Hematopoietic multipotent progenitor cell treated with erythropoietin and hydrocortisone succinate and interleukin-3 and kit ligand, for 17 days (in vitro differentiated cells): ENCODE measurements around the gene STRAP.
"Not testable (repeated sequence)": the region's sequence is repeated elsewhere in the genome, so short reads cannot be mapped to it uniquely, and the experiment has no call there.

Source experiments
- DNase-seq: peaks from one replicate; pipeline ENCODE4 v3.0.0-alpha.2; 2015; ENCODE audit warnings: low spot score

Gene STRAP

DNA sequence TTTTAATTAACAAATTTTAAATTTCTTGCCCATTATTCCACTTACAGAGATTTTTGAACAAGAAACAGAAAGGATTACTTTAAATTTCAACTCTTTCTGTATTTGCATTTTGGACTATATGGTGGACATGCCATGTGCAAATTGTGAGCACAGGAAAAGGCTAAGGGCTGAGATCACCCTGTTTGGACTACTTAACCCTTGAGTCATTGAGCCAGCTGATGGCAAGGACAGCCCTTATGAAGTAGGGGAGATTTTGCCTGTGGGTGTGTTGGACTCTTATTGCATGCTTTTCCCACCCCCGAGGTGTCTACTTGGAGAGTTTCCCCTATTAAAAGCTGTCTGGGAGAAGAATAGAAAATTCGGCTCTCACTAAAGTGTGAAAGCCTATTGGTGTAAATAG, 46.2 kb downstream of the STRAP start:
- DNase-seq: no peak

DNA sequence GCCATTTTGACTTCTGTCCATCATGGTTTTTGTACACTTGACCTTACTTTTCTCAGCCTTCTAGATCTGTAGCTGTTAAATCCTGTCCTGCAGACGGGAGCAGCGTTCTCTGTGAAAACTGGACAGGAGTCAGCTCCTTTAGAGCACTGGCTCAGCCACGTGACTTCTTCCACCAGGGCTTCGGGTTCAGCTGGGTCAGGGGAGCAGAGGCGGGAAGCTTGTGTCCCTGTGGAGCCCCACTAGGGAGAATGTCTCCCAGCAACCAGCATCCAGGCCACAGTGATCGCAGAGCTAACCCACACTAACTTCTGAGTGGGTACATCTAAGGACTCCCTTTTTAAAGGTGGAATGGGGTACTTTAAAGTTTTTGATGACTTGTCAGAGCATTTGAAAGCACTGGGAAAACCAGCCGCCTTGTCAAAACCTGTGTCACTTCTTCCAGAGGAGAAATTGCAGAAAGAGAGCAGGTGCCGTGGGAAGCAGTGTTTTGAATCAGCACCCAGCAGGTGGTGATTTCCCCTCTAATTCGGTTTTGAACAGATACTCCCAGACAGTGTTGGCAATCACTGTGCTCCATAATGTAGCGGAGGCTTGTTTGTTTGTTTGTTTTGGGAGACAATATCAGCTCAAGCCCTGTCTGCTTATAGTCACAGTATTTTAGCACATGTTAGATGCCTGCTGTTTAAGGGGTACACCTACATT, 46.8 kb downstream of the STRAP start:
- DNase-seq: no peak

DNA sequence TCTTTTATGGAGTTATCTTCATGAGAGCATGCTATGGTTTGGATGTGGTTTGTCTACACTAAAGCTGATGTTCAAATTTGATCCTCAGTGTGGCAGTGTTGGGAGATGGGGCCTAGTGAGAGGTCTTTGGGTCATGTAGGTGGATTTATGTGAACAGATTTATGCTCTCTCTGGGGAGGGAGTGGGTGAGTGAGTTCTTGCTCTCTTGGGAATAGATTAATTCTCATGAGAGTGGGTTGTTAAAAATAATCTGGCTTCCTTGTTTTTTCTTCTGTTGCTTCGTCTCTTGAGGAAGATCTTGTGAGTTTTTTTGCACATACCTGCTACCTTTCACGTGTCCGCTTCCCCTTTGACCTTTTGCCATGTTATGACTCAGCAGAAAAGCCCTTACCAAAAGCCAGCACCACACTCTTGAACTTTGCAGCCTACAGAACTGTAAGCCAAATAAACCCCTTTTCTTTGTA, 49.4 kb downstream of the STRAP start:
- DNase-seq: no peak

DNA sequence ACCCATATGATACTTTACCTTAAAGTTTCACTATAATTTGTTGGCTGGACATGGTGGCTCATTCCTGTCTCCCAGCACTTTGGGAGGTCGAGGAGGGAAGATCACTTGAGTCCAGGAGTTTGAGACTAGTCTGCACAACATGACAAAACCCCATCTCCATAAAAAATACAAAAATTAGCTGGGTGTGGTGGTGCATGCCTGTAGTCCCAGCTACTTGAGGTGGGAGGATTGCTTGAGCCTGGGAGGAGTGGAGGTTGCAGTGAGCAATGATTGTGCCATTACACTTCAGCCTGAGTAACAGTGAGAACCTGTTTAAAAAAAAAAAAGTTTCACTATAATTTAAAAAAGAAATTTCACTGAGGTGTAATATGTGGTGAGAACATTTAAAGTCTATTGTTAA, 50.1 kb downstream of the STRAP start:
- no peak for DNase-seq

DNA sequence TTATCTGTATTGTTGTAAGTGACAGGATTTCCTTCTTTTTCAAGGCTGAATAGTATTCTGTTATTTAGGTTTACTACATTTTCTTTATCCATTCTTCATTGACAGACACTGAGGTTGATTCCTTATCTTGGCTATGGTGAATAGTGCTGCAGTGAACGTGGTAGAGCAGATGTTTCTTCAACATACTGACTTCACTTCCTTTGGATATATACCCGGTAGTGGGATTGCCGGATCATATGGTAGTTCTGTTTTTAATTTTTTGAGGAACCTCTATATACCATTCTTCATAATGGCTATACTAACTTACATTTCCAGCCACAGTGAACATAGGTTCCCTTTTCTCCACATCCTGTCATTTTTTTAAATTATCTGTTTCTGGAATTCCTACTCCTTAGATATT, 50.8 kb downstream of the STRAP start:
- no peak for DNase-seq

DNA sequence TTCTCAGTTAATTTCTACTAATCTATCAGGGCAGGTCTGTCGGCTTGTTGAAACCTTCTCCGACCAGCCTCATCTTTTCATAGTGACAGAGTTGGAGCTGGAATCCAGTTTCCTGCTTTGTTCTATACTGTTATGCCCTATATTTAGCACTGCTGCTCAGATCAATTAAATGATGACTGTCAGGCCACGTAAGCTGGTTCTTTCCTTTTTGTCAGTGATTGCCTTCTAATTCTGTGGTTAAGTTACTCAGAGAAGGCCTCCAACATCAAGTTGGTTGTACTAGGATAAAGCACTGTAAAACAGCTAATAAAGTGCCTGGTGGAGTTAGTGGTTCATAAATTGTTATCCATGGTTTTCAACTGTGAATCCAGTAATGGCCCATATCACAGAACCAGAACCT, 51.6 kb downstream of the STRAP start:
- no peak for DNase-seq

DNA sequence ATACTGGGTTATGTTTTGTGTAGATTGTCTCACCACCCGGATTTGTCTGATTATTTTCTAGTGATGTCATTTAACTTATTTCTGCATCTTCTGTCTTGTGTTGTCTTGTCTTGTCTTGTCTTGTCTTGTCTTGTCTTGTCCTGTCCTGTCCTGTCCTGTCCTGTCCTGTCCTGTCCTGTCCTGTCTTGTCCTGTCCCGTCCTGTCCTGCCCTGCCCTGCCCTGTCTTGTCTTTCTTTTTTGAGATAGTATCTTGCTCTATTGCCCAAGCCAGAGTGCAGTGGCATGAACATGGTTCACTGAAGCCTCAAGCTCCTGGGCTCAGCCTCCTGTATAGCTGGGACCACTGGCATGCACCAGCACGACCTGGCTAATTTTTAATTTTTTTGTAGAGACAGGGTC, 54.6 kb downstream of the STRAP start:
- DNase-seq: no peak

DNA sequence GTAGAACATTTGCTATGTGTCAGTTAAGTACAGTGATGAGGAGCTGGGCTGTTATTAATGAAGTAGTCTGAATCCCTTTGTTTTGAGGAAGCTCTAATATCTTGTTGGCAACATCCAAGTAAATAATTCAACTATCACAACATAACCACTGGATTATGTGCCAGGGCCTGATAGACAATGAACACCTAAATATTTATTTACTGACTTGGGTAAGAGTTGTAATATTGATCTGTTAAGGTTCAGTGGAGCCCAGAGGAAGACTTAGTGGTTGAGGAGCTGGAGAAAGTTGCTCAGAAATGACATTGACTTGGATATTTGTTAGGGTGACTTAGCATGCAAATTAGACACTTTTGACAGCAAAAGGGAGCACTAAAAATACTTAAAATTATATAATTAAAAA, 55.7 kb downstream of the STRAP start:
- no peak for DNase-seq

DNA sequence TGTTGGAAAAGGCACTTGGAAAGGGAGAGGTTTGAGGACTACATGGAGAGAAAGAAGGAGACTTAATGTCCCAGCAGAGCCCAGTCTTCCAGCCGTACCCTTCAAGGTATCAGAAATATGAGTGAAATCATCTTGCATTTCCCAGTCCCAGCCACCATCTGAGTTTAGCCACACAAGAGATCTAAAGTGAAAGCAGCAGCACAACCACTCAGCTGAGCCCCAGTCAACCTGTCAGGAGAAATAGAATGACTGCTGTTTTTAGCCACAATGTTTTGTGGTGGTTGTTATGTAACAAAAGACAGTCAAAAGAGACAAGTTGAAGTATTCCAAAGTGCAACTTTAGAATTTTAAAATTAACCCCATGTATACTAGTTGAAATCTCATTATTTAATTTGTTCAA, 56.9 kb downstream of the STRAP start:
- DNase-seq: no peak

DNA sequence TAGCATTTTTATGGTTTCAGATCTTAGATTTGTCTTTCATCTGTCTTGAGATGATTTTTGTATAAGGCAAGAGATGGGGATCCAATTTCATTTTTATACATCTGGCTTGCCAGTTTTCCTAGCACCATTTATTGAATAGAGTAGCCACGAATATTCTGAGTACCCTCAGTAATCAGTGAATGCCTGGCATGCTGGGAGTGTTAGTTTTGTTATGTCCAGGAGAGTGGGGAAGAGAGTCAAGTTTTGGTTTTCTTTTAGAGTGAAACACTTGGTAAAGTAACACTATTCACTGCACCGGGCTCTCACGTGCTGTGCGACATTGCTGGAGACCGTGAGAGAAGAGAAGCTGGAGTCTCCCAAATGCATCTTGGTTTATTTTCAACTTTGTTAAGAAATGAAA, 60.3 kb downstream of the STRAP start:
- no peak for DNase-seq

DNA sequence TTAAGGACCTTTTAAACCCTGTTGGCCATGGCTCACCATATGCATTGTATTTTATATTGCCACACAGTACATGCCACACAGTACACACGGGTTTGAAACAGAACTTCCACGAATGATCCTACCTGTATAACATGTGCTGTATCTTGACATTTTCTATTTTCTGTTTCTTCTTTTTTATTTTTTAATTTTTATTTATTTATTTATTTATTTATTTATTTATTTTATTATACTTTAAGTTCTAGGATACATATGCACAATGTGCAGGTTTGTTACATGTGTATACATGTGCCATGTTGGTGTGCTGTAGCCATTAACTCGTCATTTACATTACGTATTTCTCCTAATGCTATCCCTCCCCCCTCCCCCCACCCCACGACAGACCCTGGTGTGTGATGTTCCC, 61.3 kb downstream of the STRAP start:
- DNase-seq: not testable (repeated sequence)

DNA sequence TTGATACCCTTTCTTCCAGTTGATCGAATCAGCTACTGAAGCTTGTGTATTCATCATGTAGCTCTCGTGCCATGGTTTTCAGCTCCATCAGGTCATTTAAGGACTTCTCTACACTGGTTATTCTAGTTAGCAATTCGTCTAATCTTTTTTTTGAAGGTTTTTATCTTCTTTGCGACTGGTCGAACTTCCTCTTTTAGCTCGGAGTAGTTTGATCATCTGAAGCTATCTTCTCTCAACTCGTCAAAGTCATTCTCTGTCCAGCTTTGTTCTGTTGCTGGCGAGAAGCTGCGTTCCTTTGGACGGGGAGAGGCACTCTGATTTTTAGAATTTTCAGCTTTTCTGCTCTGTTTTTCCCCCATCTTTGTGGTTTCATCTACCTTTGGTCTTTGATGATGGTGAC, 66.3 kb downstream of the STRAP start:
- DNase-seq: not testable (repeated sequence)
